HCT116 (cell line): ENCODE results near the gene EEPD1. TPM values are rescaled to one million over a fixed set of nuclear protein-coding genes. Genes with fewer than 3 reads are reported as not detected.

Source experiments
- ATAC-seq: fragments of 200-7000 bp; cut with Tn5 transposase; 2 replicates; pipeline ENCODE4 v1.9.1; 2020; ENCODE audit warnings: mild to moderate bottlenecking, moderate library complexity
- BruUV-seq: library from RNA; stranded (reverse); fragments of 400-500 nt; replicated peaks from 2 replicates; lab custom pipeline; 2021; lab: Mats Ljungman, UMichigan
- CTCF ChIA-PET: fragments of 300-600 bp; sonication (Branson Sonifier 250); formaldehyde crosslinking; loops from one replicate; lab custom pipeline; 2021; ENCODE audit warnings: antibody characterized with exemption; lab: Charles Lee
- POLR2A ChIA-PET: fragments of 300-600, 350-600 bp; sonication (Branson Sonifier 250); formaldehyde crosslinking; loops from one replicate; lab custom pipeline; 2021; ENCODE audit warnings: antibody characterized with exemption; lab: Charles Lee
- RAD21 ChIA-PET, 2 experiments: fragments of 300-600 bp; sonication (Branson Sonifier 250); formaldehyde crosslinking; loops; one replicate each; lab custom pipeline; 2023; ENCODE audit warnings: low total read pairs in 2 of 2; ENCODE audit not compliant: uncharacterized antibody in 2 of 2, unreplicated experiment in 2 of 2, low non-redundant PET in 1 of 2; lab: Charles Lee
- DNase-seq: peaks from one replicate; pipeline ENCODE4 v3.0.0-alpha.2; 2010; ENCODE audit warnings: low read depth, low spot score
- H2AFZ ChIP-seq: fragments of 200-600 bp; shearing (Covaris generic), sonication (generic); 2 replicates; pipeline ENCODE4 v1.6.1; 2017; ENCODE audit warnings: low read depth, mixed run types, mixed read lengths, antibody characterized with exemption, low read length; ENCODE audit not compliant: poor library complexity, severe bottlenecking
- H3K27ac ChIP-seq: 2 replicates; pipeline ENCODE4 v1.5.1; 2012; ENCODE audit warnings: low read depth, low read length
- H3K27me3 ChIP-seq: fragments of 200-600 bp; sonication (generic); 2 replicates; pipeline ENCODE4 v1.6.1; 2016; ENCODE audit warnings: mixed run types, low read length, mixed read lengths; ENCODE audit not compliant: insufficient read depth
- H3K36me3 ChIP-seq, 2 experiments: fragments of 200-500 bp in 1 of 2; fragments of 200-600 bp in 1 of 2; sonication (Bioruptor generic) in 1 of 2; sonication (generic) in 1 of 2; 2 replicates each; pipeline versions ENCODE4 v1.5.1 to v1.6.1; 2014 to 2016; ENCODE audit warnings: low read length in 2 of 2, inconsistent platforms in 1 of 2, mixed read lengths in 1 of 2, mixed run types in 1 of 2; ENCODE audit not compliant: insufficient read depth in 2 of 2, control insufficient read depth in 1 of 2
- H3K4me1 ChIP-seq, 2 experiments: fragments of 200-600 bp in 1 of 2; sonication (generic) in 1 of 2; 2 replicates each; pipeline versions ENCODE4 v1.5.1 to v1.6.1; 2012 to 2017; ENCODE audit warnings: low read length in 2 of 2, inconsistent platforms in 1 of 2, mild to moderate bottlenecking in 1 of 2, mixed read lengths in 1 of 2, mixed run types in 1 of 2, moderate library complexity in 1 of 2; ENCODE audit not compliant: insufficient read depth in 2 of 2, control insufficient read depth in 1 of 2
- H3K4me2 ChIP-seq: fragments of 200-600 bp; sonication (generic); 2 replicates; pipeline ENCODE4 v1.6.1; 2017; ENCODE audit warnings: mixed run types, low read length, mixed read lengths
- H3K4me3 ChIP-seq, 2 experiments: fragments of 200-600 bp in 1 of 2; sonication (generic) in 1 of 2; replicated peaks in 1 of 2; 2 replicates each; pipeline ENCODE4 v1.5.1; 2011 to 2016; ENCODE audit warnings: low read length in 2 of 2, control low read depth in 1 of 2, low read depth in 1 of 2, mild to moderate bottlenecking in 1 of 2, mixed read lengths in 1 of 2, mixed run types in 1 of 2
- H3K79me2 ChIP-seq: fragments of 200-600 bp; sonication (generic); 2 replicates; pipeline ENCODE4 v1.6.1; 2017; ENCODE audit warnings: mild to moderate bottlenecking, mixed run types, low read length, moderate library complexity, mixed read lengths; ENCODE audit not compliant: insufficient read depth
- H3K9ac ChIP-seq: fragments of 200-600 bp; sonication (generic); 2 replicates; pipeline ENCODE4 v1.6.1; 2016; ENCODE audit warnings: low read length, mixed read lengths
- H3K9me2 ChIP-seq: fragments of 200-600 bp; sonication (generic), shearing (Covaris generic); 2 replicates; pipeline ENCODE4 v1.6.1; 2017; ENCODE audit warnings: mixed run types, mild to moderate bottlenecking, moderate library complexity; ENCODE audit not compliant: insufficient read depth
- H3K9me3 ChIP-seq, 2 experiments: fragments of 200-500 bp in 1 of 2; fragments of 200-600 bp in 1 of 2; sonication (Bioruptor generic) in 1 of 2; sonication (generic) in 1 of 2; 2 replicates each; pipeline ENCODE4 v1.6.1; 2014 to 2017; ENCODE audit warnings: low read length in 2 of 2, mixed read lengths in 2 of 2, inconsistent platforms in 1 of 2, low read depth in 1 of 2, mild to moderate bottlenecking in 1 of 2, mixed run types in 1 of 2, moderate library complexity in 1 of 2; ENCODE audit not compliant: control insufficient read depth in 1 of 2, insufficient read depth in 1 of 2
- H4K20me1 ChIP-seq: fragments of 200-600 bp; sonication (generic), shearing (Covaris generic); 2 replicates; pipeline ENCODE4 v1.6.1; 2017; ENCODE audit warnings: mixed run types, mild to moderate bottlenecking, moderate library complexity; ENCODE audit not compliant: insufficient read depth
- ATF3 ChIP-seq: IDR thresholded peaks from 2 replicates; pipeline ENCODE4 v1.6.1; 2012
- CEBPB ChIP-seq: IDR thresholded peaks from 2 replicates; pipeline ENCODE4 v1.6.1; 2012; ENCODE audit warnings: low read depth
- EGR1 ChIP-seq: IDR thresholded peaks from 2 replicates; pipeline ENCODE4 v1.6.1; 2012; ENCODE audit warnings: low read depth
- ELF1 ChIP-seq: IDR thresholded peaks from 2 replicates; pipeline ENCODE4 v1.6.1; 2012; ENCODE audit warnings: low read depth, borderline replicate concordance
- EZH2 ChIP-seq: fragments of 200-600 bp; sonication (generic); IDR thresholded peaks from 2 replicates; pipeline ENCODE4 v1.6.1; 2017; ENCODE audit warnings: antibody characterized with exemption, mixed run types
- EZH2phosphoT487 ChIP-seq: fragments of 200-600 bp; IDR thresholded peaks from 2 replicates; pipeline ENCODE4 v1.6.1; 2018; ENCODE audit warnings: antibody characterized with exemption, borderline replicate concordance
- FOSL1 ChIP-seq: IDR thresholded peaks from 2 replicates; pipeline ENCODE4 v1.6.1; 2012; ENCODE audit warnings: low read depth
- JUND ChIP-seq: IDR thresholded peaks from 2 replicates; pipeline ENCODE4 v1.6.1; 2012
- POLR2AphosphoS5 ChIP-seq: IDR thresholded peaks from 2 replicates; pipeline ENCODE4 v1.6.1; 2011; ENCODE audit warnings: mild to moderate bottlenecking, low read depth, low read length, moderate library complexity
- RAD21 ChIP-seq: IDR thresholded peaks from 2 replicates; pipeline ENCODE4 v1.6.1; 2012; ENCODE audit warnings: low read depth, mild to moderate bottlenecking
- SIN3A ChIP-seq: IDR thresholded peaks from 2 replicates; pipeline ENCODE4 v1.6.1; 2012; ENCODE audit warnings: low read depth
- SP1 ChIP-seq: IDR thresholded peaks from 2 replicates; pipeline ENCODE4 v1.6.1; 2012; ENCODE audit warnings: low read depth
- SRF ChIP-seq: IDR thresholded peaks from 2 replicates; pipeline ENCODE4 v1.6.1; 2012; ENCODE audit warnings: low read depth
- TCF7L2 ChIP-seq: IDR thresholded peaks from 2 replicates; pipeline ENCODE4 v1.7.0; 2011; ENCODE audit warnings: borderline replicate concordance, inconsistent platforms; ENCODE audit not compliant: insufficient read depth, insufficient read length; ENCODE audit errors: extremely low read depth
- YY1 ChIP-seq: IDR thresholded peaks from 2 replicates; pipeline ENCODE4 v1.6.1; 2011; ENCODE audit warnings: low read length, low read depth, moderate library complexity, mild to moderate bottlenecking; ENCODE audit not compliant: insufficient replicate concordance; ENCODE audit errors: extremely low read depth
- ZFX ChIP-seq: fragments of 450-650 bp; IDR thresholded peaks from 2 replicates; pipeline ENCODE4 v1.6.1; 2017
- ZNF274 ChIP-seq: fragments of 200-500 bp; sonication (Bioruptor generic); IDR thresholded peaks from 2 replicates; pipeline ENCODE4 v1.6.1; 2014; ENCODE audit warnings: mild to moderate bottlenecking, low read depth, low read length, inconsistent platforms
- intact Hi-C: fragments of 100-400 bp; cut with micrococcal nuclease; formaldehyde crosslinking; loops from 2 replicates; pipeline ENCODE4 v1.10.0; 2022
- total RNA-seq: library from RNA; stranded (reverse); gene quantifications from one replicate; pipeline ENCODE4 v1.2.1, GENCODE V29; 2021; ENCODE audit not compliant: unreplicated experiment
- TF ChIP-seq, protein P1 (sequence below), 3 experiments: fragments of 200-600 bp in 1 of 3; sonication (generic) in 1 of 3; IDR thresholded peaks in 2 of 3; conservative IDR thresholded peaks in 1 of 3; 2 replicates each; pipeline ENCODE4 v1.5.1; 2012 to 2017; ENCODE audit warnings: low read depth in 2 of 3, low read length in 2 of 3, antibody characterized with exemption in 1 of 3, borderline replicate concordance in 1 of 3, control low read depth in 1 of 3, mild to moderate bottlenecking in 1 of 3, mixed read lengths in 1 of 3, mixed run types in 1 of 3, moderate library complexity in 1 of 3; ENCODE audit not compliant: insufficient read depth in 1 of 3
- TF ChIP-seq, protein P2 (sequence below): IDR thresholded peaks from 2 replicates; pipeline ENCODE4 v1.6.1; 2012; ENCODE audit warnings: low read depth

The EEPD1 gene
- total RNA-seq, 1 experiment from 2014 or later, result 4.2 TPM

- Histone ChIP-seq H3K4me2 (no peak overlapping the region), H3K9ac (no peak overlapping the region), H3K4me3 (no peak overlapping the region), H3K9me2 (no peaks in the 10 kb centered on the region), H3K4me1 (peaks cover 4 to 9% of the 10 kb centered on the region in 2 experiments; a peak in 3 of 4 replicates), H3K27ac (no peak overlapping the region), H3K79me2 (no peaks in the 10 kb centered on the region), H3K36me3 (no peaks in the 10 kb centered on the region)
- ChIA-PET POLR2A (no interaction called here), CTCF (no interaction called here), RAD21 (no interaction called here)
- no peak for DNase-seq
- intact Hi-C loops, result no loop called here
- no peak for TF ChIP-seq YY1
- no peak for TF ChIP-seq ELF1
- TF ChIP-seq, protein P1, sequence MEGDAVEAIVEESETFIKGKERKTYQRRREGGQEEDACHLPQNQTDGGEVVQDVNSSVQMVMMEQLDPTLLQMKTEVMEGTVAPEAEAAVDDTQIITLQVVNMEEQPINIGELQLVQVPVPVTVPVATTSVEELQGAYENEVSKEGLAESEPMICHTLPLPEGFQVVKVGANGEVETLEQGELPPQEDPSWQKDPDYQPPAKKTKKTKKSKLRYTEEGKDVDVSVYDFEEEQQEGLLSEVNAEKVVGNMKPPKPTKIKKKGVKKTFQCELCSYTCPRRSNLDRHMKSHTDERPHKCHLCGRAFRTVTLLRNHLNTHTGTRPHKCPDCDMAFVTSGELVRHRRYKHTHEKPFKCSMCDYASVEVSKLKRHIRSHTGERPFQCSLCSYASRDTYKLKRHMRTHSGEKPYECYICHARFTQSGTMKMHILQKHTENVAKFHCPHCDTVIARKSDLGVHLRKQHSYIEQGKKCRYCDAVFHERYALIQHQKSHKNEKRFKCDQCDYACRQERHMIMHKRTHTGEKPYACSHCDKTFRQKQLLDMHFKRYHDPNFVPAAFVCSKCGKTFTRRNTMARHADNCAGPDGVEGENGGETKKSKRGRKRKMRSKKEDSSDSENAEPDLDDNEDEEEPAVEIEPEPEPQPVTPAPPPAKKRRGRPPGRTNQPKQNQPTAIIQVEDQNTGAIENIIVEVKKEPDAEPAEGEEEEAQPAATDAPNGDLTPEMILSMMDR (IDR thresholded peaks at IDR 0.05 in 2 of 3, conservative IDR thresholded peaks at IDR 0.05 in 1 of 3; ENCODE audit: borderline replicate concordance in 1 of 3, insufficient read depth in 1 of 3, low read depth in 2 of 3, low read length in 2 of 3), result no peak
- TF ChIP-seq CEBPB, result no peak
- no peak for TF ChIP-seq EZH2phosphoT487
- TF ChIP-seq EZH2, result no peak
- no peak for TF ChIP-seq RAD21
- TF ChIP-seq SIN3A, result no peak
- TF ChIP-seq, protein P2, sequence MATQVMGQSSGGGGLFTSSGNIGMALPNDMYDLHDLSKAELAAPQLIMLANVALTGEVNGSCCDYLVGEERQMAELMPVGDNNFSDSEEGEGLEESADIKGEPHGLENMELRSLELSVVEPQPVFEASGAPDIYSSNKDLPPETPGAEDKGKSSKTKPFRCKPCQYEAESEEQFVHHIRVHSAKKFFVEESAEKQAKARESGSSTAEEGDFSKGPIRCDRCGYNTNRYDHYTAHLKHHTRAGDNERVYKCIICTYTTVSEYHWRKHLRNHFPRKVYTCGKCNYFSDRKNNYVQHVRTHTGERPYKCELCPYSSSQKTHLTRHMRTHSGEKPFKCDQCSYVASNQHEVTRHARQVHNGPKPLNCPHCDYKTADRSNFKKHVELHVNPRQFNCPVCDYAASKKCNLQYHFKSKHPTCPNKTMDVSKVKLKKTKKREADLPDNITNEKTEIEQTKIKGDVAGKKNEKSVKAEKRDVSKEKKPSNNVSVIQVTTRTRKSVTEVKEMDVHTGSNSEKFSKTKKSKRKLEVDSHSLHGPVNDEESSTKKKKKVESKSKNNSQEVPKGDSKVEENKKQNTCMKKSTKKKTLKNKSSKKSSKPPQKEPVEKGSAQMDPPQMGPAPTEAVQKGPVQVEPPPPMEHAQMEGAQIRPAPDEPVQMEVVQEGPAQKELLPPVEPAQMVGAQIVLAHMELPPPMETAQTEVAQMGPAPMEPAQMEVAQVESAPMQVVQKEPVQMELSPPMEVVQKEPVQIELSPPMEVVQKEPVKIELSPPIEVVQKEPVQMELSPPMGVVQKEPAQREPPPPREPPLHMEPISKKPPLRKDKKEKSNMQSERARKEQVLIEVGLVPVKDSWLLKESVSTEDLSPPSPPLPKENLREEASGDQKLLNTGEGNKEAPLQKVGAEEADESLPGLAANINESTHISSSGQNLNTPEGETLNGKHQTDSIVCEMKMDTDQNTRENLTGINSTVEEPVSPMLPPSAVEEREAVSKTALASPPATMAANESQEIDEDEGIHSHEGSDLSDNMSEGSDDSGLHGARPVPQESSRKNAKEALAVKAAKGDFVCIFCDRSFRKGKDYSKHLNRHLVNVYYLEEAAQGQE, result no peak
- no peak for TF ChIP-seq ZNF274
- no peak for TF ChIP-seq ATF3
- no peak for TF ChIP-seq TCF7L2
- TF ChIP-seq JUND, result no peak
- no peak for TF ChIP-seq POLR2AphosphoS5
- no peak for TF ChIP-seq FOSL1
- TF ChIP-seq SRF, result no peak
- TF ChIP-seq ZFX, result no peak
- no peak for TF ChIP-seq EGR1
- TF ChIP-seq SP1, result no peak
- TF ChIP-seq, all 23 proteins: peak for 0
- no peak for ATAC-seq
- H3K9me3 ChIP-seq, result no peaks in the 10 kb centered on the region
- no peak overlapping the region for H2AFZ ChIP-seq
- H3K27me3 ChIP-seq, result no peaks in the 10 kb centered on the region
- BruUV-seq, result no TSS peak
- no peaks in the 10 kb centered on the region for H4K20me1 ChIP-seq
These were observed 12.0 kb downstream of the EEPD1 start for GRCh38 chr7:36165059-36165458.
